HepG2 (cell line): ENCODE data around the gene SHISA5. TPM values are rescaled to one million over a fixed set of nuclear protein-coding genes. Genes with fewer than 3 reads are reported as not detected.

ENCODE experiments used
- ELF3 ChIP-seq: IDR thresholded peaks from 2 replicates; pipeline ENCODE4 v1.6.1; 2016; ENCODE audit warnings: missing genetic modification reagents, missing compliant biosample characterization
- FOXM1 ChIP-seq: sonication (generic); formaldehyde crosslinking; IDR thresholded peaks from 2 replicates; pipeline ENCODE4 v1.5.0; 2020; ENCODE audit warnings: missing genetic modification reagents
- GZF1 ChIP-seq: sonication (generic); formaldehyde crosslinking; IDR thresholded peaks from 2 replicates; pipeline ENCODE4 v1.5.1; 2020; ENCODE audit warnings: mild to moderate bottlenecking, missing genetic modification reagents
- HCFC1 ChIP-seq: fragments of 150-350 bp; IDR thresholded peaks from 2 replicates; pipeline ENCODE4 v1.6.1; 2014; ENCODE audit warnings: low read depth, low read length
- KDM2A ChIP-seq: sonication (generic); formaldehyde crosslinking; IDR thresholded peaks from 2 replicates; pipeline ENCODE4 v1.4.0; 2020; ENCODE audit warnings: low read depth, missing genetic modification reagents, borderline replicate concordance
- NCOA5 ChIP-seq: sonication (generic); formaldehyde crosslinking; IDR thresholded peaks from 2 replicates; pipeline ENCODE4 v1.4.0; 2020; ENCODE audit warnings: missing genetic modification reagents
- NFRKB ChIP-seq: fragments of 450-650 bp; IDR thresholded peaks from 2 replicates; pipeline ENCODE4 v1.6.1; 2017
- NR1H2 ChIP-seq: sonication (generic); formaldehyde crosslinking; IDR thresholded peaks from 2 replicates; pipeline ENCODE4 v1.8.1; 2022; ENCODE audit warnings: low read depth, missing genetic modification reagents, borderline replicate concordance
- RBM39 ChIP-seq: fragments of 200-400 bp; formaldehyde crosslinking; IDR thresholded peaks from one replicate; pipeline ENCODE4 v1.6.1; 2018; ENCODE audit warnings: antibody characterized with exemption, mild to moderate bottlenecking, low read depth, low read length; ENCODE audit not compliant: poor library complexity, severe bottlenecking
- SP4 ChIP-seq: sonication (generic); formaldehyde crosslinking; IDR thresholded peaks from 2 replicates; pipeline ENCODE4 v1.8.1; 2023; ENCODE audit warnings: mild to moderate bottlenecking, missing genetic modification reagents
- TCF7L2 ChIP-seq: IDR thresholded peaks from 2 replicates; pipeline ENCODE4 v1.6.1; 2011; ENCODE audit warnings: mild to moderate bottlenecking, low read depth, low read length, moderate library complexity
- ZKSCAN8 ChIP-seq: IDR thresholded peaks from 2 replicates; pipeline ENCODE4 v1.6.1; 2016; ENCODE audit warnings: borderline replicate concordance, missing genetic modification reagents, missing compliant biosample characterization
- ZNF605 ChIP-seq: sonication (generic); formaldehyde crosslinking; IDR thresholded peaks from 2 replicates; pipeline ENCODE4 v1.8.0; 2022; ENCODE audit warnings: mild to moderate bottlenecking, missing genetic modification reagents
- ZNF777 ChIP-seq: sonication (generic); formaldehyde crosslinking; IDR thresholded peaks from 2 replicates; pipeline ENCODE4 v1.4.0; 2020; ENCODE audit warnings: missing genetic modification reagents
- polyA plus RNA-seq, 8 experiments: library from polyadenylated mRNA; depleted of rRNA in 3 of 8; stranded (reverse) in 7 of 8; unstranded in 1 of 8; fragments of >200 nt; fragmentation: Illumina TruSeq in 4 of 8; extraction: Trizol in 4 of 8; gene quantifications; 2 replicates each; pipeline versions ENCODE4 v1.2.1 to v1.2.3, GENCODE V29; 2011 to 2016; ENCODE audit warnings: low read depth in 4 of 8, missing spikeins in 1 of 8, mixed read lengths in 1 of 8; ENCODE audit not compliant: insufficient read depth in 1 of 8
- total RNA-seq, 5 experiments: library from RNA; depleted of rRNA; stranded (reverse); fragments of >200 nt; fragmentation: Illumina TruSeq; extraction: Trizol; gene quantifications; 2 replicates each; pipeline ENCODE4 v1.2.3, GENCODE V29; 2016; ENCODE audit warnings: low read depth in 1 of 5
- TF ChIP-seq, protein P1 (sequence below): sonication (generic); formaldehyde crosslinking; IDR thresholded peaks from 2 replicates; pipeline ENCODE4 v1.9.0; 2021; ENCODE audit warnings: missing genetic modification reagents, borderline replicate concordance
- TF ChIP-seq, protein P2 (sequence below): sonication (generic); formaldehyde crosslinking; IDR thresholded peaks from 2 replicates; pipeline ENCODE4 v1.5.0; 2020; ENCODE audit warnings: missing genetic modification reagents
- TF ChIP-seq, protein P3 (sequence below): sonication (generic); formaldehyde crosslinking; IDR thresholded peaks from one replicate; pipeline ENCODE4 v1.5.1; 2020; ENCODE audit warnings: mild to moderate bottlenecking, missing genetic modification reagents; ENCODE audit errors: not compliant biosample characterization
- TF ChIP-seq, protein P4 (sequence below): sonication (generic); formaldehyde crosslinking; IDR thresholded peaks from 2 replicates; pipeline ENCODE4 v1.8.0; 2022; ENCODE audit warnings: mild to moderate bottlenecking, missing genetic modification reagents

Gene SHISA5
- total and polyA plus RNA-seq, 2 of the 13 experiments (the other 11 are each of a cell fraction or from before 2014, with no cell fraction given): 75.8 to 91.4 TPM

DNA sequence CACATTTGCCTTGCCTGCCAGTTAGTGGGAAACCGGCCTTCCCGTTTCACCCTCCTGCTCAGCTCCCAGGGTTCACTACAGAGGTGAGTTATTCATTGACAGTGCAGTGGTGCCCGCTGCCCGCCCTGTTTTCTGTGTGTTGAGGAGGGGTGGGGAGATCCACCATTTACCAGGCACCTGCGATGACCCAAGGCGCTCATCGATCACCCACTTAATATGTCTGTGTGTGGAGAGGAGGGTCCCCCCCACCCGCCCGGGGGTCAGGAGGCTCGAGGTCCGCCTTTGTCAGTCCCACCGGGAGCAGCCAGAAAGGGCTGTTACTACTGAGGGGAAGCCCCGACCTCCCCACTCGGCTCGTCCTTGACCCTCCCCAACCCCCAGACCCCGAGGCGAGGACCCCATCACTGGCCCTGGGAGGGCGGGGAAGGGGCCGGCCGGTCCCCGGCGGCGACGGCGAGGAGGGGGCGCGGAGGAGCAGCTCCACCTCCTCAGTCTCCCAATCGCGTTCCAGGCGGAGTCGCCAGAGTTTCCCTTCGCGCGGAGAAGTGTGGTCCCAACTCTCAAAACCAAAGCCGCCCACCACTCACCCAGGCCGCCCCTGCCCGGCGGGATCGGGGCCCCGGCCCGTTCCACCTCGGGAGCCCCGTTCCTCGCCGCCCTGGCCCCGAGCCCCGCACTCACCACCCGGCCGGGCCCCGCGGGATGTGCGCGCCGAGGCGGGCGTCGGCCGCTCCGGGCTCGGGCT, 75.2 kb downstream of the SHISA5 start (continued):
- TF ChIP-seq, protein P1, sequence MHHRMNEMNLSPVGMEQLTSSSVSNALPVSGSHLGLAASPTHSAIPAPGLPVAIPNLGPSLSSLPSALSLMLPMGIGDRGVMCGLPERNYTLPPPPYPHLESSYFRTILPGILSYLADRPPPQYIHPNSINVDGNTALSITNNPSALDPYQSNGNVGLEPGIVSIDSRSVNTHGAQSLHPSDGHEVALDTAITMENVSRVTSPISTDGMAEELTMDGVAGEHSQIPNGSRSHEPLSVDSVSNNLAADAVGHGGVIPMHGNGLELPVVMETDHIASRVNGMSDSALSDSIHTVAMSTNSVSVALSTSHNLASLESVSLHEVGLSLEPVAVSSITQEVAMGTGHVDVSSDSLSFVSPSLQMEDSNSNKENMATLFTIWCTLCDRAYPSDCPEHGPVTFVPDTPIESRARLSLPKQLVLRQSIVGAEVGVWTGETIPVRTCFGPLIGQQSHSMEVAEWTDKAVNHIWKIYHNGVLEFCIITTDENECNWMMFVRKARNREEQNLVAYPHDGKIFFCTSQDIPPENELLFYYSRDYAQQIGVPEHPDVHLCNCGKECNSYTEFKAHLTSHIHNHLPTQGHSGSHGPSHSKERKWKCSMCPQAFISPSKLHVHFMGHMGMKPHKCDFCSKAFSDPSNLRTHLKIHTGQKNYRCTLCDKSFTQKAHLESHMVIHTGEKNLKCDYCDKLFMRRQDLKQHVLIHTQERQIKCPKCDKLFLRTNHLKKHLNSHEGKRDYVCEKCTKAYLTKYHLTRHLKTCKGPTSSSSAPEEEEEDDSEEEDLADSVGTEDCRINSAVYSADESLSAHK (CRISPR knock-in tag): no peak
- TF ChIP-seq RBM39 (no peak), SP4 (CRISPR knock-in tag) (no peak), KDM2A (CRISPR knock-in tag) (no peak), HCFC1 (no peak), GZF1 (CRISPR knock-in tag) (no peak), ZNF777 (CRISPR knock-in tag) (no peak), NCOA5 (no peak), NFRKB (no peak), ELF3 (CRISPR knock-in tag) (no peak), ZNF605 (CRISPR knock-in tag) (peak; percentile 51; the same call in 1 of the 2 replicates), FOXM1 (no peak), TCF7L2 (no peak), ZKSCAN8 (CRISPR knock-in tag) (no peak), NR1H2 (CRISPR knock-in tag) (no peak)
- TF ChIP-seq, protein P2, sequence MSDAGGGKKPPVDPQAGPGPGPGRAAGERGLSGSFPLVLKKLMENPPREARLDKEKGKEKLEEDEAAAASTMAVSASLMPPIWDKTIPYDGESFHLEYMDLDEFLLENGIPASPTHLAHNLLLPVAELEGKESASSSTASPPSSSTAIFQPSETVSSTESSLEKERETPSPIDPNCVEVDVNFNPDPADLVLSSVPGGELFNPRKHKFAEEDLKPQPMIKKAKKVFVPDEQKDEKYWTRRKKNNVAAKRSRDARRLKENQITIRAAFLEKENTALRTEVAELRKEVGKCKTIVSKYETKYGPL (CRISPR knock-in tag): no peak
- TF ChIP-seq, protein P3, sequence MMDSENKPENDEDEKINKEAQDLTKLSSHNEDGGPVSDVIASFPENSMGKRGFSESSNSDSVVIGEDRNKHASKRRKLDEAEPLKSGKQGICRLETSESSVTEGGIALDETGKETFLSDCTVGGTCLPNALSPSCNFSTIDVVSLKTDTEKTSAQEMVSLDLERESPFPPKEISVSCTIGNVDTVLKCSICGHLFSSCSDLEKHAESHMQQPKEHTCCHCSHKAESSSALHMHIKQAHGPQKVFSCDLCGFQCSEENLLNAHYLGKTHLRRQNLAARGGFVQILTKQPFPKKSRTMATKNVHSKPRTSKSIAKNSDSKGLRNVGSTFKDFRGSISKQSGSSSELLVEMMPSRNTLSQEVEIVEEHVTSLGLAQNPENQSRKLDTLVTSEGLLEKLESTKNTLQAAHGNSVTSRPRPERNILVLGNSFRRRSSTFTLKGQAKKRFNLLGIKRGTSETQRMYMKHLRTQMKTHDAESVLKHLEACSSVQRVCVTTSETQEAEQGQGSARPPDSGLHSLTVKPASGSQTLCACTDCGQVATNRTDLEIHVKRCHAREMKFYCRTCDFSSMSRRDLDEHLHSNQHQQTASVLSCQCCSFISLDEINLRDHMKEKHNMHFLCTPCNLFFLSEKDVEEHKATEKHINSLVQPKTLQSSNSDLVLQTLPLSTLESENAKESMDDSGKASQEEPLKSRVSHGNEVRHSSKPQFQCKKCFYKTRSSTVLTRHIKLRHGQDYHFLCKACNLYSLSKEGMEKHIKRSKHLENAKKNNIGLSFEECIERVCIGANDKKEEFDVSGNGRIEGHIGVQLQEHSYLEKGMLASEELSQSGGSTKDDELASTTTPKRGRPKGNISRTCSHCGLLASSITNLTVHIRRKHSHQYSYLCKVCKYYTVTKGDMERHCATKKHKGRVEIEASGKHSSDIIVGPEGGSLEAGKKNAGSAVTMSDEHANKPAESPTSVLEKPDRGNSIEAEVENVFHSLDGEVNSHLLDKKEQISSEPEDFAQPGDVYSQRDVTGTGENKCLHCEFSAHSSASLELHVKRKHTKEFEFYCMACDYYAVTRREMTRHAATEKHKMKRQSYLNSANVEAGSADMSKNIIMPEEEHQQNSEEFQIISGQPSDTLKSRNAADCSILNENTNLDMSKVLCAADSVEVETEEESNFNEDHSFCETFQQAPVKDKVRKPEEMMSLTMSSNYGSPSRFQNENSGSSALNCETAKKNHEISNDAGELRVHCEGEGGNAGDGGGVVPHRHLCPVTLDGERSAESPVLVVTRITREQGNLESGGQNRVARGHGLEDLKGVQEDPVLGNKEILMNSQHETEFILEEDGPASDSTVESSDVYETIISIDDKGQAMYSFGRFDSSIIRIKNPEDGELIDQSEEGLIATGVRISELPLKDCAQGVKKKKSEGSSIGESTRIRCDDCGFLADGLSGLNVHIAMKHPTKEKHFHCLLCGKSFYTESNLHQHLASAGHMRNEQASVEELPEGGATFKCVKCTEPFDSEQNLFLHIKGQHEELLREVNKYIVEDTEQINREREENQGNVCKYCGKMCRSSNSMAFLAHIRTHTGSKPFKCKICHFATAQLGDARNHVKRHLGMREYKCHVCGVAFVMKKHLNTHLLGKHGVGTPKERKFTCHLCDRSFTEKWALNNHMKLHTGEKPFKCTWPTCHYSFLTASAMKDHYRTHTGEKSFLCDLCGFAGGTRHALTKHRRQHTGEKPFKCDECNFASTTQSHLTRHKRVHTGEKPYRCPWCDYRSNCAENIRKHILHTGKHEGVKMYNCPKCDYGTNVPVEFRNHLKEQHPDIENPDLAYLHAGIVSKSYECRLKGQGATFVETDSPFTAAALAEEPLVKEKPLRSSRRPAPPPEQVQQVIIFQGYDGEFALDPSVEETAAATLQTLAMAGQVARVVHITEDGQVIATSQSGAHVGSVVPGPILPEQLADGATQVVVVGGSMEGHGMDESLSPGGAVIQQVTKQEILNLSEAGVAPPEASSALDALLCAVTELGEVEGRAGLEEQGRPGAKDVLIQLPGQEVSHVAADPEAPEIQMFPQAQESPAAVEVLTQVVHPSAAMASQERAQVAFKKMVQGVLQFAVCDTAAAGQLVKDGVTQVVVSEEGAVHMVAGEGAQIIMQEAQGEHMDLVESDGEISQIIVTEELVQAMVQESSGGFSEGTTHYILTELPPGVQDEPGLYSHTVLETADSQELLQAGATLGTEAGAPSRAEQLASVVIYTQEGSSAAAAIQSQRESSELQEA (CRISPR knock-in tag): no peak
- TF ChIP-seq, protein P4, sequence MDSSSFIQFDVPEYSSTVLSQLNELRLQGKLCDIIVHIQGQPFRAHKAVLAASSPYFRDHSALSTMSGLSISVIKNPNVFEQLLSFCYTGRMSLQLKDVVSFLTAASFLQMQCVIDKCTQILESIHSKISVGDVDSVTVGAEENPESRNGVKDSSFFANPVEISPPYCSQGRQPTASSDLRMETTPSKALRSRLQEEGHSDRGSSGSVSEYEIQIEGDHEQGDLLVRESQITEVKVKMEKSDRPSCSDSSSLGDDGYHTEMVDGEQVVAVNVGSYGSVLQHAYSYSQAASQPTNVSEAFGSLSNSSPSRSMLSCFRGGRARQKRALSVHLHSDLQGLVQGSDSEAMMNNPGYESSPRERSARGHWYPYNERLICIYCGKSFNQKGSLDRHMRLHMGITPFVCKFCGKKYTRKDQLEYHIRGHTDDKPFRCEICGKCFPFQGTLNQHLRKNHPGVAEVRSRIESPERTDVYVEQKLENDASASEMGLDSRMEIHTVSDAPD (CRISPR knock-in tag): no peak
